ENCODE results near the gene TST.

Gene TST

GRCh38 chr22:37018815-37019308 lies 385 bp downstream of the TST start:
- TF ChIP-seq POLR2A (IDR thresholded peaks at IDR 0.05; ENCODE audit: low read length) (no peak), GATA1 (IDR thresholded peaks at IDR 0.05; ENCODE audit: low read depth, low read length) (no peak)
- peak; percentile 57 to 71 for DNase-seq

- DNase-seq = no peak
- TF ChIP-seq POLR2A (IDR thresholded peaks at IDR 0.05; ENCODE audit: low read length) (no peak), GATA1 (IDR thresholded peaks at IDR 0.05; ENCODE audit: low read depth, low read length) (no peak)
These were observed 997 bp downstream of the TST start for GRCh38 chr22:37018086-37018814.

GRCh38 chr22:37017356-37017755 lies 1.9 kb downstream of the TST start:
- DNase-seq = no peak
- TF ChIP-seq POLR2A (IDR thresholded peaks at IDR 0.05; ENCODE audit: low read length) (no peak), GATA1 (IDR thresholded peaks at IDR 0.05; ENCODE audit: low read depth, low read length) (no peak)

DNA sequence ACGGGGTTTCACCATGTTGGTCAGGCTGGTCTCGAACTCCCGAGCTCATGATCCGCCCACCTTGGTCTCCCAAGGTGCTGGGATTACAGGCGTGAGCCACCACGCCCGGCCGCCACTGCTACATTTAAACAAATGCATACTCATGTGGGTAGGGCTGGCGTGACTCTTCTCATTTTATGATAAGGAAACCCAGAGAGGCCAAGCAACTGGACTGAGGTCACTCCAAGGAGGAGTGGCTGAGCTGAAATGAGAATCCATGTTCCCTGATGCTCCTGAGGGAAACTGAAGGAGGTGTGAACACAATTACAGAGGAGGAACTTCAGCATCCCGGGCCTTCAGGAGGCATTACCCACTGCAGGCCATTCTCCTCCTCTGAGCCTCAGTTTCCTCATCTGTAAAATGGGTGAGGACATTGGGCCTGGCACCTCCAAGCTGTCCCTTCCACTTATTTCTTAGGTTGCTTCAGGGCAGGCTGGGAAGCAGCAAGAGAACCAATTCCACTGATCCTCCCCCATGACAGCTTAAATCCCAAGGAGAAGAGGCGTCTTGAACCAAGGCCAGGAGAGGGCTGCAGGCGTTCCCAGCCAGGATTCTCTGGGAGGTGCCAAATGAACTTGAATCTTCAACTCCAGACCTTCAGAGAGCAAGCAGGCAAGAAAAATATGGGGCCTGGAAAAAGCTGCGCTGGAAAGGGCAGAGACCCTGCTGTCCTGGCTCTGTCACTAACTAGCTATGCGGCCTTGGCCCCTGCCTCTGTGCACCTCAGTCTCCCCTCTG lies 2.9 kb downstream of the TST start:
- DNase-seq = peak; percentile 80 to 81
- TF ChIP-seq GATA1 (IDR thresholded peaks at IDR 0.05; ENCODE audit: low read depth, low read length) (no peak), POLR2A (IDR thresholded peaks at IDR 0.05; ENCODE audit: low read length) (no peak)

DNA sequence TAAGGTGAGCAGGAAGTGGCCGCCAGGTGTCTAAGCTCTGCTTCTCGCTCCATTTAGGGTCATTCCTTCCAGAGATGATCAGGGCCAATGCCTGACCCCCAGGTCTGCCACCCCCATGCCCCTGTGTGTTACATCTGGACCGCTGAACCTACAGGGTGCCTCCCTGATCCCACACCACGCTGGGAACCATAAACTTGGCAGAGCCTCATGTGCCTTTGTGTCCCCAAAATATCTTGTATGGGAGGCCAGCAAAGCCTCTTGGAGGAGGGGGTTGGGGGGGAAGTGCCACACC lies 3.7 kb downstream of the TST start:
- TF ChIP-seq POLR2A (IDR thresholded peaks at IDR 0.05; ENCODE audit: low read length) (no peak), GATA1 (IDR thresholded peaks at IDR 0.05; ENCODE audit: low read depth, low read length) (no peak)
- DNase-seq = no peak

DNA sequence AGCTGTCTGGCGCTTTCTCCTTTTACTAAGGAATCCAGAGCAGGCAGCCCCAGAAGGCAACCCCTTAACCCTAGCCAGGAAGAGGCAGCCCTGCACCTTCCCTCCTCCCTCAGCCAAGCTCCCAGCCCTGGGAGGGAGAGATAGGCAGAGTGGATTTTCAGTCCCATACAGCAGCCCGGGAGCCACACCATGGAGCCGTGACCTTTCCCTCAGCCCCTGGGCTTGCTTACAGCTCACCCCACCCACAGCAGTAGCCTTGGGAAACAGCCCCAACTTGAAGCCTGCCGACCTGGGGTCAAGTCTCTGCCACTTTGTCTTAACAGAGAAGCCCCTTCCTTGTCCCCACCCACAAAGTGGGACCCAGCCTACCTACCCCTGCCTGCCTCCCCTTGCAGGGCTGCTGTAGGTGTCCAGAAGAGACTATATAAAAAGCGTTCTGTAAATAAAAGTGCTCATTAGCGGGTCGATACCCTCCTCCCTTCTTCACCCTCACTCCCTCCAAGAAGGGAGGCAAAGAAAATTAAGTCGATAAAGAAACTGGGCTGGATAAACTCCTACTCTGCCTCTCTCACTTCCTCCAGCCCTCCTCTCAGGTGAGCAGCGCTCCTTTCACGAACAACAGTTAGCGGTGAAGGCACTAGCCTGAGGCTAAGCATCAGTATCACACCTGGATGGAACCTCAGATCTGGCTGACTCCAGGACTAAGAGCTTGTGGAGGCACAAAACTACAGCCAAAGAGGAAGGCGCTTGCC lies 4.2 kb downstream of the TST start:
- DNase-seq = no peak
- TF ChIP-seq POLR2A (IDR thresholded peaks at IDR 0.05; ENCODE audit: low read length) (peak; percentile 20), GATA1 (IDR thresholded peaks at IDR 0.05; ENCODE audit: low read depth, low read length) (no peak)

DNA sequence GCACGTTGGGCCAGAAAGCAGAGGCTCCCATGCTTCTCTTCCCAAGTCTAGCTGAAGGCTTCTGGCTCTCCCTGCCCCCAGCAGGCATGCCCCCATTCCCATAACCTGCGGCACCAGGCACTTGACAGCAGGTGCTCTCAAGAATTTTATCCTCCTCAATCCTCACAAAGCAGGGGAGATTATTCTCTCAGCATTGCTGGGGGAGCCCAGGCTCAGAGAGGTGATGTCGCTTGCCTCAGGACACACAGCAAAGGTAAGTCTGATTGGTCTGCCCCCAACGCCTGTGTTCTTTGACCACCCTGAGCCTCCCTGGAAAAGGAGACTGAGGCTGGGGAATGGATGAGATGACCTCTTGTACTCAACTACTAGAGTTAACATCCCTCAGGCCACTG lies 4.8 kb downstream of the TST start:
- no peak for TF ChIP-seq POLR2A (IDR thresholded peaks at IDR 0.05; ENCODE audit: low read length)
- TF ChIP-seq GATA1 (IDR thresholded peaks at IDR 0.05; ENCODE audit: low read depth, low read length) = no peak
- no peak for DNase-seq

DNA sequence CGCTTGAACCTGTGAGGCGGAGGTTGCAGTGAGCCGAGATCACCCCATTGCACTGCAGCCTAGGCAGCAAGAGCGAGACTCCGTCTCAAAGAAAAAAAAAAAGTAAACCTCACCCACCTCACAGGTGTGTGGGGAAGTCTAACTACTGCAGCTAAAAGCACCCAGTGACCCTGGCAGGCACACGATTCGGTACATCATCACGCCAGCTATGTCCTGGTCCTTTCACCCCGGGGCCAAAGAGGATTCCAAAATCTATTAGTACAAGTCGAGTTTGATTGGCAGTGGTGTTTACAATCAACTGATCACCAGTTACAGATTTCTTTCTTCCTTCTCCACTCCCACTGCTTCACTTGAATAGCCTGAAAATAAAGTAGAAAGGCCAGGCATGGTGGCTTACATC lies 6.3 kb downstream of the TST start:
- DNase-seq = no peak
- TF ChIP-seq GATA1 (IDR thresholded peaks at IDR 0.05; ENCODE audit: low read depth, low read length) (no peak), POLR2A (IDR thresholded peaks at IDR 0.05; ENCODE audit: low read length) (no peak)

DNA sequence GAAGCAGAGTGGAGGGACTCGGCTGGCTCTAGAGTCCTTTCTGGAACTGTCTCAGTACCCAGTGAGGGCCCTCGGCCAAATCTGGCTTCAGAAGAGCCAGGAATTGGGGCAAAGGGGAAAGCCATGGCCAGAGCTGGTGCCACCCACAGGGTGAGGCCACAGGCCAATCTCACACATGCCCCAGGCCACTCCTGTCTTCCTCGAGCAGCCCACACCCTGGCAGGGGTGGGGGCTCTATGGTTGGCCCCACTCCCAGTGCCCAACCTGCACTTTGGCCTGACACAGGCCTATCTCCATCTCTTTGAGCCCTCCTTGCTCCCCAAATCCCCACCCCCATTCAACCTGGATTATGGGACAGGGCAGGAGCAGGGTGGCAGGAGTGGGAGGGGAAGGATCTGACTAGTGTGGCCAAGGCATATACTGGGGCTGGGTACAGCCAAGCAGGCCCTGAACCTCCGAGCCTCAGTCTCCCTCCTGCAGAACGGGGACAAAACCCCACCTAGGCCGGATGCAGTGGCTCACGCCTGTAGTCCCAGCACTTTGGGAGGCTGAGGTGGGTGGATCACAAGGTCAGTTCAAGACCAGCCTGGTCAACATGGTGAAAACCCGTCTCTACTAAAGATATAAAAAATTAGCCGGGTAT lies 6.9 kb downstream of the TST start:
- no peak for DNase-seq
- no peak for TF ChIP-seq GATA1 (IDR thresholded peaks at IDR 0.05; ENCODE audit: low read depth, low read length)
- peak; percentile 34 for TF ChIP-seq POLR2A (IDR thresholded peaks at IDR 0.05; ENCODE audit: low read length)

- TF ChIP-seq POLR2A (IDR thresholded peaks at IDR 0.05; ENCODE audit: low read length) = no peak
- no peak for TF ChIP-seq GATA1 (IDR thresholded peaks at IDR 0.05; ENCODE audit: low read depth, low read length)
- peak in 1 of 2 experiments; percentile 16 for DNase-seq
These were observed 7.8 kb downstream of the TST start for GRCh38 chr22:37011472-37011871.

GRCh38 chr22:37010976-37011375 lies 8.3 kb downstream of the TST start:
- TF ChIP-seq GATA1 (IDR thresholded peaks at IDR 0.05; ENCODE audit: low read depth, low read length) = no peak
- no peak for TF ChIP-seq POLR2A (IDR thresholded peaks at IDR 0.05; ENCODE audit: low read length)
- no peak for DNase-seq

- TF ChIP-seq POLR2A (IDR thresholded peaks at IDR 0.05; ENCODE audit: low read length) = no peak
- TF ChIP-seq GATA1 (IDR thresholded peaks at IDR 0.05; ENCODE audit: low read depth, low read length) = no peak
- no peak for DNase-seq
These were observed 9.1 kb downstream of the TST start for GRCh38 chr22:37010174-37010573.

DNA sequence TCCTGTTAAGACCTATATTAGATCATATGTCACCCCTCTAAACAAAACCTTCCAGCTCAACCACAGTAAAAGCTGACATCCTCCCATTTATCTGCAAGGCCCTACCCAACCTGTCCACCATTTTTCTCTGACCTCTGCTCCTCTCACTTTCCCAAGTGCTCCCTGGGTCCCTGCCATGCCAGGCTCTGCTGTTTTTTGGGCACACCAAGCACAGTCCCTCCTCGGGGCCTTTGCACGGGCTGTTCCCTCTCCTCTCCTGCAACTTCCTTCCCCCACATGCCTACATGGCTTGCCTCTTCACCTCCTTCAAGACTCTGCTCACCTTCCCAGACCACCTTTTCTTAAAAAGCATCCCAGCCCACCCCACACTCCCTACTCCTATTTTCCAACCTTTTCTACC lies 9.8 kb downstream of the TST start:
- TF ChIP-seq GATA1 (IDR thresholded peaks at IDR 0.05; ENCODE audit: low read depth, low read length) = no peak
- no peak for TF ChIP-seq POLR2A (IDR thresholded peaks at IDR 0.05; ENCODE audit: low read length)
- DNase-seq = no peak

- no peak for DNase-seq
- no peak for TF ChIP-seq POLR2A (IDR thresholded peaks at IDR 0.05; ENCODE audit: low read length)
- no peak for TF ChIP-seq GATA1 (IDR thresholded peaks at IDR 0.05; ENCODE audit: low read depth, low read length)
These were observed 10.9 kb downstream of the TST start for GRCh38 chr22:37008365-37008764.
